SK-N-SH treated with all-trans-retinoic acid at 6 μM for 48 hours (cell line): ENCODE data around the gene GPC6.

Experiments used
- ATAC-seq: fragments of 200-7000 bp; cut with Tn5 transposase; 3 replicates; pipeline ENCODE4 v1.9.1; 2020; ENCODE audit warnings: mild to moderate bottlenecking, moderate library complexity
- ARNTL ChIP-seq: fragments of 450-650 bp; formaldehyde crosslinking; IDR thresholded peaks from 2 replicates; pipeline ENCODE4 v1.5.0; 2020; ENCODE audit warnings: low read depth, mild to moderate bottlenecking, moderate library complexity, borderline replicate concordance
- BACH2 ChIP-seq: fragments of 250-450 bp; sonication (Bioruptor Pico); IDR thresholded peaks from 2 replicates; pipeline ENCODE4 v1.9.0; 2021; ENCODE audit warnings: mild to moderate bottlenecking, borderline replicate concordance
- CSDC2 ChIP-seq: fragments of 250-450 bp; sonication (Bioruptor Pico); IDR thresholded peaks from 2 replicates; pipeline ENCODE4 v1.5.0; 2020; ENCODE audit warnings: mild to moderate bottlenecking, moderate library complexity
- CSRNP3 ChIP-seq: fragments of 250-450 bp; sonication (Bioruptor Pico); IDR thresholded peaks from 2 replicates; pipeline ENCODE4 v1.5.1; 2021; ENCODE audit warnings: mild to moderate bottlenecking, moderate library complexity
- ESRRG ChIP-seq: fragments of 250-450 bp; sonication (Bioruptor Pico); IDR thresholded peaks from 2 replicates; pipeline ENCODE4 v1.6.1; 2021; ENCODE audit warnings: mild to moderate bottlenecking
- ISL1 ChIP-seq: fragments of 250-450 bp; sonication (Bioruptor Pico); IDR thresholded peaks from 2 replicates; pipeline ENCODE4 v2.1.2; 2022; ENCODE audit warnings: mild to moderate bottlenecking, moderate library complexity
- OSR1 ChIP-seq: fragments of 250-450 bp; sonication (Bioruptor Pico); IDR thresholded peaks from 2 replicates; pipeline ENCODE4 v1.8.0; 2022; ENCODE audit warnings: moderate library complexity, mild to moderate bottlenecking, inconsistent platforms
- RARB ChIP-seq: fragments of 250-450 bp; sonication (Bioruptor Pico); IDR thresholded peaks from 2 replicates; pipeline ENCODE4 v1.8.0; 2021; ENCODE audit warnings: mild to moderate bottlenecking, moderate library complexity
- SNAI2 ChIP-seq: fragments of 250-450 bp; sonication (Bioruptor Pico); IDR thresholded peaks from 2 replicates; pipeline ENCODE4 v1.5.0; 2020; ENCODE audit warnings: mild to moderate bottlenecking, moderate library complexity
- TCF4 ChIP-seq: fragments of 250-450 bp; sonication (Bioruptor Pico); IDR thresholded peaks from 2 replicates; pipeline ENCODE4 v1.8.0; 2021; ENCODE audit warnings: mild to moderate bottlenecking, moderate library complexity, borderline replicate concordance
- TOX ChIP-seq: fragments of 250-450 bp; sonication (Bioruptor Pico); IDR thresholded peaks from 2 replicates; pipeline ENCODE4 v1.8.0; 2021; ENCODE audit warnings: mild to moderate bottlenecking, moderate library complexity, borderline replicate concordance
- TSHZ2 ChIP-seq: fragments of 250-450 bp; sonication (Bioruptor Pico); IDR thresholded peaks from 2 replicates; pipeline ENCODE4 v1.5.0; 2020; ENCODE audit warnings: mild to moderate bottlenecking, moderate library complexity
- ZC3H10 ChIP-seq: fragments of 250-450 bp; sonication (Bioruptor Pico); IDR thresholded peaks from 2 replicates; pipeline ENCODE4 v1.5.1; 2021; ENCODE audit warnings: mild to moderate bottlenecking, moderate library complexity
- ZFP3 ChIP-seq: fragments of 250-450 bp; sonication (Bioruptor Pico); IDR thresholded peaks from 2 replicates; pipeline ENCODE4 v1.5.0; 2020; ENCODE audit warnings: mild to moderate bottlenecking, moderate library complexity
- ZNF565 ChIP-seq: fragments of 450-650 bp; formaldehyde crosslinking; conservative IDR thresholded peaks from 2 replicates; pipeline ENCODE4 v1.5.0; 2020; ENCODE audit warnings: low read depth, mild to moderate bottlenecking, moderate library complexity
- ZNF70 ChIP-seq: fragments of 450-650 bp; formaldehyde crosslinking; IDR thresholded peaks from 2 replicates; pipeline ENCODE4 v1.5.0; 2020; ENCODE audit warnings: mild to moderate bottlenecking, moderate library complexity
- TF ChIP-seq, protein P1 (sequence below): fragments of 250-450 bp; sonication (Bioruptor Pico); IDR thresholded peaks from 2 replicates; pipeline ENCODE4 v1.8.0; 2020; ENCODE audit warnings: mild to moderate bottlenecking, moderate library complexity, borderline replicate concordance
- TF ChIP-seq, protein P2 (sequence below): fragments of 250-450 bp; sonication (Bioruptor Pico); IDR thresholded peaks from 2 replicates; pipeline ENCODE4 v1.8.0; 2021; ENCODE audit warnings: low read depth, mild to moderate bottlenecking, moderate library complexity, borderline replicate concordance
- TF ChIP-seq, protein P3 (sequence below): fragments of 250-450 bp; sonication (Bioruptor Pico); IDR thresholded peaks from 2 replicates; pipeline ENCODE4 v1.5.1; 2020; ENCODE audit warnings: low read depth, mild to moderate bottlenecking, moderate library complexity

GPC6 gene

GRCh38 chr13:93660391-93661063 is 433.9 kb downstream of the GPC6 start (continued):
- TF ChIP-seq TSHZ2 (CRISPR knock-in tag) = no peak
- no peak for TF ChIP-seq ISL1 (CRISPR knock-in tag)
- no peak for TF ChIP-seq ZNF70 (CRISPR knock-in tag)
- TF ChIP-seq ZNF565 = no peak

DNA sequence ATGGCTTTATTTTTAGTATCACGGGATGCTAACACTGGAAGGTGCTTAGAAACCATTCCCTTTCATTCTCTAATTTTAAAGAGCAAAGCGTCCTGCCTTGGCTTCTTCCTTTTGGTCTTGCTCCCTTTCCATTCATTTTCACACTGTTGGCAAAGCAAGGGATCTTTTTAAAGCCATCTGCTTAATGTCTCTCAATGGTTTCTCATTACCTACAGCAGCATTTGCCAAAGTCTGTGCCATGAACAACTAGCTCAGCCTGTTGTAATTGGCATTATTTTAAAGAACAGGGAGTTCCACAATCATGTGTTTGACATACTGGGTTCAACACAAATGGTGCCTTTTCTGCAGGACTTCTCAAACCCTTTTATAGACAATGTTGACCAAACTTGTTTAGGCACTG is 444.3 kb downstream of the GPC6 start:
- ATAC-seq = no peak
- no peak for TF ChIP-seq TOX
- TF ChIP-seq CSRNP3 = no peak
- TF ChIP-seq, protein P1, sequence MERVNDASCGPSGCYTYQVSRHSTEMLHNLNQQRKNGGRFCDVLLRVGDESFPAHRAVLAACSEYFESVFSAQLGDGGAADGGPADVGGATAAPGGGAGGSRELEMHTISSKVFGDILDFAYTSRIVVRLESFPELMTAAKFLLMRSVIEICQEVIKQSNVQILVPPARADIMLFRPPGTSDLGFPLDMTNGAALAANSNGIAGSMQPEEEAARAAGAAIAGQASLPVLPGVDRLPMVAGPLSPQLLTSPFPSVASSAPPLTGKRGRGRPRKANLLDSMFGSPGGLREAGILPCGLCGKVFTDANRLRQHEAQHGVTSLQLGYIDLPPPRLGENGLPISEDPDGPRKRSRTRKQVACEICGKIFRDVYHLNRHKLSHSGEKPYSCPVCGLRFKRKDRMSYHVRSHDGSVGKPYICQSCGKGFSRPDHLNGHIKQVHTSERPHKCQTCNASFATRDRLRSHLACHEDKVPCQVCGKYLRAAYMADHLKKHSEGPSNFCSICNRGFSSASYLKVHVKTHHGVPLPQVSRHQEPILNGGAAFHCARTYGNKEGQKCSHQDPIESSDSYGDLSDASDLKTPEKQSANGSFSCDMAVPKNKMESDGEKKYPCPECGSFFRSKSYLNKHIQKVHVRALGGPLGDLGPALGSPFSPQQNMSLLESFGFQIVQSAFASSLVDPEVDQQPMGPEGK (CRISPR knock-in tag) = no peak
- no peak for TF ChIP-seq ZNF565
- no peak for TF ChIP-seq TCF4 (CRISPR knock-in tag)

- no peak for ATAC-seq
- TF ChIP-seq ZFP3 (no peak), ISL1 (CRISPR knock-in tag) (no peak), BACH2 (no peak), ESRRG (CRISPR knock-in tag) (no peak), OSR1 (CRISPR knock-in tag) (no peak), ZNF565 (no peak), TSHZ2 (CRISPR knock-in tag) (no peak), ZC3H10 (CRISPR knock-in tag) (no peak), ZNF70 (CRISPR knock-in tag) (no peak), TOX (no peak), CSRNP3 (no peak), CSDC2 (no peak), TCF4 (CRISPR knock-in tag) (no peak), SNAI2 (CRISPR knock-in tag) (no peak), RARB (CRISPR knock-in tag) (no peak), ARNTL (CRISPR knock-in tag) (no peak)
- TF ChIP-seq, protein P1 (CRISPR knock-in tag) = no peak
- TF ChIP-seq, protein P2, sequence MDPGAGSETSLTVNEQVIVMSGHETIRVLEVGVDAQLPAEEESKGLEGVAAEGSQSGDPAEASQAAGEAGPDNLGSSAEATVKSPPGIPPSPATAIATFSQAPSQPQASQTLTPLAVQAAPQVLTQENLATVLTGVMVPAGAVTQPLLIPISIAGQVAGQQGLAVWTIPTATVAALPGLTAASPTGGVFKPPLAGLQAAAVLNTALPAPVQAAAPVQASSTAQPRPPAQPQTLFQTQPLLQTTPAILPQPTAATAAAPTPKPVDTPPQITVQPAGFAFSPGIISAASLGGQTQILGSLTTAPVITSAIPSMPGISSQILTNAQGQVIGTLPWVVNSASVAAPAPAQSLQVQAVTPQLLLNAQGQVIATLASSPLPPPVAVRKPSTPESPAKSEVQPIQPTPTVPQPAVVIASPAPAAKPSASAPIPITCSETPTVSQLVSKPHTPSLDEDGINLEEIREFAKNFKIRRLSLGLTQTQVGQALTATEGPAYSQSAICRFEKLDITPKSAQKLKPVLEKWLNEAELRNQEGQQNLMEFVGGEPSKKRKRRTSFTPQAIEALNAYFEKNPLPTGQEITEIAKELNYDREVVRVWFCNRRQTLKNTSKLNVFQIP (CRISPR knock-in tag) = no peak
- TF ChIP-seq, protein P3, sequence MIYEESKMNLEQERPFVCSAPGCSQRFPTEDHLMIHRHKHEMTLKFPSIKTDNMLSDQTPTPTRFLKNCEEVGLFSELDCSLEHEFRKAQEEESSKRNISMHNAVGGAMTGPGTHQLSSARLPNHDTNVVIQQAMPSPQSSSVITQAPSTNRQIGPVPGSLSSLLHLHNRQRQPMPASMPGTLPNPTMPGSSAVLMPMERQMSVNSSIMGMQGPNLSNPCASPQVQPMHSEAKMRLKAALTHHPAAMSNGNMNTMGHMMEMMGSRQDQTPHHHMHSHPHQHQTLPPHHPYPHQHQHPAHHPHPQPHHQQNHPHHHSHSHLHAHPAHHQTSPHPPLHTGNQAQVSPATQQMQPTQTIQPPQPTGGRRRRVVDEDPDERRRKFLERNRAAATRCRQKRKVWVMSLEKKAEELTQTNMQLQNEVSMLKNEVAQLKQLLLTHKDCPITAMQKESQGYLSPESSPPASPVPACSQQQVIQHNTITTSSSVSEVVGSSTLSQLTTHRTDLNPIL = no peak
These were observed 446.4 kb downstream of the GPC6 start for GRCh38 chr13:93672996-93673395.
